ENCODE results near the gene CORO2A. TPM values are rescaled to one million over a fixed set of nuclear protein-coding genes. Genes with fewer than 3 reads are reported as not detected.
"Not testable (repeated sequence)": the region's sequence is repeated elsewhere in the genome, so short reads cannot be mapped to it uniquely, and the experiment has no call there.

The CORO2A gene
- total and polyA plus RNA-seq, 5 experiments from 2014 or later, result 5.2 to 11.7 (median 10.0) TPM

DNA sequence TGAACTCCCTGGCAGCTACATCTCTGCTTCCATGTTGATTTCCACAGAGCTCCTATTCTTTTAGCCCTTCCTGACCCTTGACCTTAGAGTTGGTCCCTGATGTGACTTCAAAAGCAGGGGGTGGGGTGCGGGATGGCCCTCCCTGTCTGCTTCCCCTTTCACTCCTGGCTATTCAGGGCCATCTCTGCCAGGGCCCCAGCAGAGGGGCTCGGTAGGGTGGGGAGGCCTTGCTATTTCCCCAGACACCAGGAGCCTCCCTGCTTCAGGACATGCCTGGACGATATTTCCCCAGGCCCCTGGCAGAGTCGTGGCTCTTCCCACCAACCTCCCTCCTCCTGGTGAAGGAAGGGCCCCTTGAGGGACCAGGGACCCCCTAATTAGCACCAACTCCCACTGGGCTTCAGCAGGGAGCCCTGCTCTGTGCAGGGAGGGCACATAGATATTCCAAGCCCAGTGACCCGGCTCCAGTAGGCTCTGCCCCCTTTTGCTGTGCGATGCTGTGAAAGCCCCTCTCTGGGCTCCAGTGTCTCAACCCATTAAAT is 17.3 kb downstream of the CORO2A start:
- Mint-ChIP-seq H3K27me3 (no peaks in the 10 kb centered on the region), H3K4me1 (peaks cover 32 to 71% (median 51%) of the 10 kb centered on the region in 4 donors), H3K4me3 (no peak overlapping the region), H3K36me3 (peaks cover 0 to 5% (median 2%) of the 10 kb centered on the region in 3 donors), H3K9me3 (no peaks in the 10 kb centered on the region), H3K27ac (peak overlapping the region in 3 of 10 donors; percentile 51 to 79 (median 53))
- POLR2A ChIA-PET, result no interaction called here
- ATAC-seq (no peak), DNase-seq (no peak)

DNA sequence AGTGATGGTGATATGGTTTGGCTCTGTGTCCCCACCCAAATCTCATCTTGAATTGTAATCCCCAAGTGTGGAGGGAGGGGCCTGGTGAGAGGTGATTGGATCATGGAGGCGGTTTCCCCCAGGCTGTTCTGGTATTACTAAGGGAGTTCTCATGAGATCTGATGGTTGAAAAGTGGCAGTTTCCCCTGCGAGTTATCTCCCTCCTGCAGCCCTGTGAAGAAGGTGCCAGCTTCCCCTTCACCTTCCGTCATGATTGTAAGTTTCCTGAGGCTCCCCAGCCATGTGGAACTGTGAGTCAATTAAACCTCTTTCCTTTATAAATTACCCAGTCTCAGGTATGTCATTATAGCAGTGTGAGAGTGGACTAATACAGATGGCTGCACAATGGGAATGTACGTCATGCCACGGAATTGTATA is 17.9 kb downstream of the CORO2A start:
- H3K4me3 Mint-ChIP-seq, ATAC-seq, H3K27me3 Mint-ChIP-seq, H3K36me3 Mint-ChIP-seq, POLR2A ChIA-PET, H3K9me3 Mint-ChIP-seq, DNase-seq: not testable (repeated sequence)
- Mint-ChIP-seq H3K4me1 (peaks cover 35 to 73% (median 51%) of the 10 kb centered on the region in 4 donors), H3K27ac (peak overlapping the region in 4 of 10 donors; percentile 17 to 55 (median 40))

DNA sequence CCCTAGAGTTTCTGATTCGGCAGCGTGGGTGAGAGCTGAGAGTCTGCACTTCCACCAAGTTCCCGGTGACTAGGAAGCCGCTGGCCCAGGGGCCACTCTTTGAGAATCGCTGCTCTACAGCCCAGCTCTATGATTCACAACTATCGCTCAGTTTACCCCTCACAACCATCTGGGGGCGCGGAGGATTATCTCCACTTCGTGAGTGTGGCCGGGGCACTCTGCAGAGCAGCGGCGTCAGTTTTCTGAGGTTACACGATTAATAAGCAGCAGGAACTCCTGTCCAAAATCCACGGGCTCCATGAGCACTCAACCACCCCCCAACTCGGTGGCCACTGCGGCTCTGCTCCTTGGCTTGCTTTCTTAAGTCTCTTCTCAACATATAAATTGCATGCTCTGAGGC is 19.3 kb downstream of the CORO2A start:
- no peak for DNase-seq
- POLR2A ChIA-PET, result no interaction called here
- H3K27ac Mint-ChIP-seq, result peak overlapping the region in 1 of 10 donors; percentile 69

DNA sequence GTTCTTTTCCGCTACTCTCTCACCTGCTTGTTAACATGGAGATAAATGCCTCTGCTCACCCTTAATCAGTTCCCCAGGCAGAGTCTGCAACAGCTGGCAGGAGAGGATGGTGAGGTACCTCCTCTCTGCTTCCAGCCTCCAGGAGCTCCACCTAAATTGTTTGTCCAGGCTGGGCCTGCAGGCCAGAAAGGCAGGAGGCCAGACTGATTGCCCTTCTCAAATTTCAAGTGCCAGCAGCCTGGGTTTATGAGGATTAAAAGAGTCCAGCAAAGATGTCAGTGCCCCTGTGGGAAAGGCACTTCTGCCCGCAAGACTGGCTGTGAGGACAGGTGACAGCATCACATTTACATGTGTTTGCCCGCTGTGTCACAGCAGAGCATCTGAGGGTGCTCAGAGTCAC is 19.8 kb downstream of the CORO2A start:
- H3K4me3 Mint-ChIP-seq, result no peak overlapping the region
- H3K9me3 Mint-ChIP-seq, result no peaks in the 10 kb centered on the region
- POLR2A ChIA-PET, result interaction anchor here (0.6 kb wide), 1 partner anchor 41 kb away, joined by 6 read pairs; no protein-coding TSS in a partner anchor
- ATAC-seq, result no peak
- H3K36me3 Mint-ChIP-seq, result peaks cover 0 to 3% (median 2%) of the 10 kb centered on the region in 3 donors
- H3K27me3 Mint-ChIP-seq, result no peaks in the 10 kb centered on the region
- H3K27ac Mint-ChIP-seq, result peak overlapping the region in 3 of 10 donors; percentile 51 to 69 (median 56)
- DNase-seq, result no peak
- H3K4me1 Mint-ChIP-seq, result peaks cover 30 to 79% (median 60%) of the 10 kb centered on the region in 4 donors

More for the DNA sequence above, 19.3 kb downstream of the CORO2A start:
- Mint-ChIP-seq H3K9me3 (no peaks in the 10 kb centered on the region), H3K36me3 (peaks cover 0 to 4% (median 2%) of the 10 kb centered on the region in 3 donors), H3K27me3 (no peaks in the 10 kb centered on the region), H3K4me1 (peaks cover 31 to 76% (median 56%) of the 10 kb centered on the region in 4 donors), H3K4me3 (no peak overlapping the region)
- no peak for ATAC-seq

DNA sequence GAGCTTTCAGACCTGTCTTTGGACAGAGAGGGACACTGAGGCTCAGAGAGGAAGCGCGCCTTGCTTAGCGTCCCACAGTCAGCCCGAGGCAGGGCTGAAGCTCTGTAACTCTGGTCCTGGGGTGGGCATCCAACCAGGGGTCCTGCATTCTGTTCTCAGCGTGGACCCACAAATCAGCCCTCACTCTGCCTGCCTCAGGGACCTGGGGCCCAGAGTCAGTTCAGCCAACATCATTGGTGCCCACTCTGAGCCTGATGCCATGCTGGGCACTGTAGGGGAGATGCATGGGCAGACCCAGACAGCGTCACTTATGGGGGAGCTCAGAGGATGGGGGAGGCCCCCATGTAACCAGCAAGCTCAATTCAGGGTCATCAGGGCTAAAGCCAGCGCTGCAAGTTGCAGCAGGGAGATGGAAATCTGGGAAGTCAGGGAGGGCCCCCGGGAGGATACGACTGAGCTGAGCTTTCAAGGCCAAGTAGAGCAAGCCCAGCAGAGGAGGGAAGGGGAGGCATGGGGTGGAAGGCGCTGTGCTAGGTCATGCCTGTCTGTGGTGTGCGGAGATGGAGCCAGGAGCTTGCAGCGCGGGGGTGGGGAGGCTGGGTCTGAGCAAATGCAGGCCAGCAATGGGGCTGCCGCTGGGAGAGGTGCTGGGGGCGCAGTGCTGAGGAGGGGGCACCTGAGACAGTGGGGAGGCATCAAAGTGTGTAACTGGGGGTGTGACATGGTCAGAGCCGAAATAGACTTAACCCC is 21.1 kb downstream of the CORO2A start:
- H3K9me3 Mint-ChIP-seq, result no peaks in the 10 kb centered on the region
- peak overlapping the region in 8 of 10 donors; percentile 14 to 91 (median 54) for H3K27ac Mint-ChIP-seq
- H3K4me1 Mint-ChIP-seq, result peaks cover 29 to 75% (median 55%) of the 10 kb centered on the region in 4 donors
- peaks cover 0 to 4% (median 3%) of the 10 kb centered on the region in 3 donors for H3K36me3 Mint-ChIP-seq
- DNase-seq, result no peak
- ATAC-seq, result no peak
- H3K4me3 Mint-ChIP-seq, result peak overlapping the region in 1 of 10 donors; percentile 28
- POLR2A ChIA-PET, result interaction anchor here (0.6 to 0.7 kb wide), 2 partner anchors 8 to 21 kb away, joined by 3 to 4 read pairs; no protein-coding TSS in a partner anchor
- no peaks in the 10 kb centered on the region for H3K27me3 Mint-ChIP-seq

DNA sequence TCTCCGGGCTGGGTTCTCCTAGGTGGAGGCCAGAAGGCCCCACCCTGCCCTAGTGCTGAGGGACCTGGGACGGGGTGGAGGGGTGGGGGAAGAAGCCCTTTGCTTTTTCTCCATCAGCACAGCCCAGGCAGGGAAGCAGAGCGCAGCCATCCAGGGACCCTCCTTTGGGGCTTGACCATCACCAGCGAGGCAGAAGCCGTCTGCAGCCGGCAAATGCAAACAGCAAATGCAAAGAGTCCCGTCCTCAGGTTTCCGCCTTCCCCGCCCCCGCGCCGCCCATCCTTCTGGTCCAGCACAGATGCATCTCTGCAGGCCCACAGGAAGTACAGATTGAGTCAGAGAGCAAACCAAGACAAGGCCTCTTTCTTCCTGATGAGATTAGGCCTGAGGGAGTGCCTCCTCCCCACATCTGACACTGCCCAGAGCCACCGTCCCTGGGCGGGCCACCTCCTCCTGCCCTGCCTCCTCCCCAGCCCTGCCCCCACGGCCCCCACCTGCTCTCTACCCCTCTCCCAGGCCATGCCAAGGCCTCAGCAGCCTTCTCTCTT is 23.4 kb downstream of the CORO2A start:
- peaks cover 37 to 83% (median 69%) of the 10 kb centered on the region in 4 donors for H3K4me1 Mint-ChIP-seq
- no peak for ATAC-seq
- peak in 1 of 10 donors; percentile 20 for DNase-seq

DNA sequence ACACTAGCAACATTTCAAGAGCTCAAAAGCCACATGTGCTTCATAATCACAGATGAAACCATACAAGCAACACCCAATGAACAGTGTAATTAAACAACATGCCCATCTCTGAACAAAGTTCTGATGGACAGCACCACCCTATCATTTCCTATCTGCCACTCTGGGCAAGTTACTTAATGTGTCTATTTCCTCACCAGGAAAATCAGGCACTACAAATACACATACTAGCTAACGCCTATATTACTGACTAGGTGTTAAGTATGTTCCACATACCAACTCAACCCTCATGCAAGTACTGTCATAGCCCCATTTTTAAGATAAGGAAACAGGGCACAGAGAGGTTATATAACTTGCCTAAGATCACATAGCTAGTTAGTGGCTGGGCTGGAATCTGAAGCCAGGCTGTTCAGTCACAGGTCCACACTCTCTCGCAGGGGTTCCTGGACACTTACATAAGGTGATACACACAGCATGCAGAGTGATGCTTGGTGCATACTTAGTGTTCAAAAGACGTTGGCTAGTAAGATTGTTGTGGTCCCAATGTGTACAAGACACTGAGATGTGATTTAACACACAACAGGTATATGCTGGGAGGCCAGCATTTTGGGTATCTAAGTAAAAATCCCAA is 24.2 kb downstream of the CORO2A start:
- H3K36me3 Mint-ChIP-seq, result peaks cover 0 to 4% (median 2%) of the 10 kb centered on the region in 3 donors
- H3K27ac Mint-ChIP-seq, result peak overlapping the region in 7 of 10 donors; percentile 15 to 81 (median 44)
- peaks cover 37 to 85% (median 72%) of the 10 kb centered on the region in 4 donors for H3K4me1 Mint-ChIP-seq
- H3K4me3 Mint-ChIP-seq, result no peak overlapping the region
- no peak for ATAC-seq
- H3K27me3 Mint-ChIP-seq, result no peaks in the 10 kb centered on the region
- POLR2A ChIA-PET, result interaction anchor here (0.8 kb wide), 1 partner anchor 13 kb away, joined by 3 read pairs; no protein-coding TSS in a partner anchor
- H3K9me3 Mint-ChIP-seq, result no peaks in the 10 kb centered on the region
- no peak for DNase-seq

More for the DNA sequence above, 23.4 kb downstream of the CORO2A start:
- POLR2A ChIA-PET, result no interaction called here
- Mint-ChIP-seq H3K4me3 (peak overlapping the region in 2 of 10 donors; percentile 8 to 37), H3K9me3 (no peaks in the 10 kb centered on the region), H3K27ac (peak overlapping the region in 9 of 10 donors; percentile 24 to 96 (median 81)), H3K27me3 (no peaks in the 10 kb centered on the region), H3K36me3 (peaks cover 0 to 6% (median 4%) of the 10 kb centered on the region in 3 donors)

DNA sequence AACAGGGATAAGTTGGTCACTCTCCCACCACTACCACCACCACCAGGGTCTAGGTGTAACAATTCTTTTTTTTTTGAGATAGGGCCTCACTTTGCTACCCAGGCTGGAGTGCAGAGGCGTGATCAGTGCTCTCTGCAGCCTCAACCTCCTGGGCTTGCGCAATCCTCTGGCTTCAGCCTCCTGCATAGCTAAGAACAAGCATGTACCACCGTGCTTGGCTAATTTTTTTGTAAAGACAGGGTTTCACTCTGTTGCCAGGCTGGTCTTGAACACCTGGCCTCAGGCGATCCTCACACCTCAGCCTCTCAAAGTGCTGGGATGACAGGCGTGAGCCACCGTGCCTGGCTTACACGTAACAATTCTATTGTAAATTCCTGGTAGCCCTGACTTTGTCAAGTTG is 27.5 kb downstream of the CORO2A start:
- H3K36me3 Mint-ChIP-seq, result peaks cover 0 to 5% (median 2%) of the 10 kb centered on the region in 3 donors
- H3K27me3 Mint-ChIP-seq, result no peaks in the 10 kb centered on the region
- H3K4me1 Mint-ChIP-seq, result peaks cover 38 to 86% (median 65%) of the 10 kb centered on the region in 4 donors
- POLR2A ChIA-PET, result no interaction called here
- no peak for DNase-seq
- H3K27ac Mint-ChIP-seq, result peak overlapping the region in 3 of 10 donors; percentile 47 to 74 (median 70)
- no peak for ATAC-seq
- no peak overlapping the region for H3K4me3 Mint-ChIP-seq
- H3K9me3 Mint-ChIP-seq, result no peaks in the 10 kb centered on the region

DNA sequence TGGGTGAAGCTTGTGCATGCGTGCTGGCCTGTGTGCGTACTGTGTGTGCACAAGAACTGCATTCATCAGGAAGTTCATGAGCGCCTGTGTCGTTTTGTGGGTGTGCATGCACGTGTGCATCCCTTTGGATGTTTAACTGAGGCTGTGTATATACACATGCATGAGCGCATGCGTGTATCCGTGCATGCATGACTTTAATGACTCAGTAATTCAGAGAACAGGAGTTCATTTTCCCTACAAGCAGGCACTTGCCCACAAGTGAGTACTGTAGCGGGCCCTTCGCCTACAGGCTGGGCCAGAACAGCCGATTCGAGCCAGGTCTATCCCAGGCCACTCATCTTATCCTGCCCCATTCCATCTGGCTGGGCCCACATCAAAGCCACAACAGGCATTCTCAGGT is 29.8 kb downstream of the CORO2A start:
- Mint-ChIP-seq H3K4me1 (peaks cover 46 to 85% (median 62%) of the 10 kb centered on the region in 4 donors), H3K9me3 (no peaks in the 10 kb centered on the region), H3K4me3 (no peak overlapping the region), H3K27me3 (no peaks in the 10 kb centered on the region), H3K27ac (peak overlapping the region in 4 of 10 donors; percentile 23 to 73 (median 42)), H3K36me3 (peaks cover 0 to 10% (median 2%) of the 10 kb centered on the region in 3 donors)
- DNase-seq, result no peak
- POLR2A ChIA-PET, result interaction anchor here (1.0 kb wide), 1 partner anchor 27 kb away, joined by 3 read pairs; no protein-coding TSS in a partner anchor
- no peak for ATAC-seq

DNA sequence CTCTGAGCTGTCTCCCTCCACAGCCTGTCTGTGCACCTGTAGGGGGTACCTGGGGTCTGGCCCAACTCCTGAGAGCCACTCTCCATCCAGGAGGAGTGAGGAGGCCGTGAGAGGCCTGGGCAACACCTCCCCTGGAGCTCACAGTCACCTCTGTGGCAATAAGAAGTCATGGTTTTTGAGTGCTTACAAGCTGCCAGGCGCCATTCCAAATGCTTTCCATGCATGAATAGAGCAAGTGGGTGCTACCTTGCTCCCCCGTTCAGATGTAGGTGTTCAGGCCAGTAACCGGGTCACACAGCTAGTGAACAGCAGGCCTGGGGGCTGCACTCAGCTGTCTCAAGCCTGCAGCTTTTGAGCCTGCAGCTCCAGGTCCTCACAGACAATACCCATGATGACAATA is 30.6 kb downstream of the CORO2A start:
- POLR2A ChIA-PET, result interaction anchor here (0.8 to 1.0 kb wide), 2 partner anchors 27 to 43 kb away, joined by 3 read pairs; partner anchors contain the start of gene TRIM14
- Mint-ChIP-seq H3K36me3 (peaks cover 0 to 17% (median 0%) of the 10 kb centered on the region in 3 donors), H3K9me3 (no peaks in the 10 kb centered on the region), H3K4me1 (peaks cover 44 to 77% (median 59%) of the 10 kb centered on the region in 4 donors), H3K27me3 (no peaks in the 10 kb centered on the region), H3K4me3 (no peak overlapping the region), H3K27ac (peak overlapping the region in 1 of 10 donors; percentile 56)
- DNase-seq, result no peak
- no peak for ATAC-seq

DNA sequence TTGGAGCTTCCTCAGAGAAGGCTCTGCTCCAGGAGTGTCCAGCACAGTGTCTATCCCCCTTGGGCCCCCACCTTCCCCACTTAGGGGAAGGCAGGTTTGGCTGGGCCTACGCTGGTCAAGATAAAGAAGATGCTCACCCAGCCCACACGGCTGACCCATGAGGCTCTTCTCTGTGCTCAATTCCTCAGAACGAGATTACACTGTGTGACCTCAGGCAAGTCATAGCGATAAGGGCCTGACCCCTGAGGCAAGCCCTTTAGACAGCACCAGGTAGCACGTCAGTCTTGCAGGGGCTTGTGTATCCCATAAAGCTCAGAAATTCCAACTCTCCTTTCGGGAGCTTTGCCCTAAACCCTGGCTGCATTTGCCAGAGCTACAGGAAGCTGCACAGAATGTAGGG is 32.6 kb downstream of the CORO2A start:
- H3K9me3 Mint-ChIP-seq, result no peaks in the 10 kb centered on the region
- peaks cover 32 to 60% (median 47%) of the 10 kb centered on the region in 4 donors for H3K4me1 Mint-ChIP-seq
- H3K4me3 Mint-ChIP-seq, result peak overlapping the region in 4 of 10 donors; percentile 2 to 31 (median 16)
- peaks cover 0 to 31% (median 4%) of the 10 kb centered on the region in 3 donors for H3K36me3 Mint-ChIP-seq
- peak overlapping the region in 9 of 10 donors; percentile 8 to 94 (median 71) for H3K27ac Mint-ChIP-seq
- ATAC-seq, result no peak
- no peak for DNase-seq
- POLR2A ChIA-PET, result interaction anchor here (1.2 kb wide), 1 partner anchor 10 kb away, joined by 4 read pairs; no protein-coding TSS in a partner anchor
- H3K27me3 Mint-ChIP-seq, result no peaks in the 10 kb centered on the region

DNA sequence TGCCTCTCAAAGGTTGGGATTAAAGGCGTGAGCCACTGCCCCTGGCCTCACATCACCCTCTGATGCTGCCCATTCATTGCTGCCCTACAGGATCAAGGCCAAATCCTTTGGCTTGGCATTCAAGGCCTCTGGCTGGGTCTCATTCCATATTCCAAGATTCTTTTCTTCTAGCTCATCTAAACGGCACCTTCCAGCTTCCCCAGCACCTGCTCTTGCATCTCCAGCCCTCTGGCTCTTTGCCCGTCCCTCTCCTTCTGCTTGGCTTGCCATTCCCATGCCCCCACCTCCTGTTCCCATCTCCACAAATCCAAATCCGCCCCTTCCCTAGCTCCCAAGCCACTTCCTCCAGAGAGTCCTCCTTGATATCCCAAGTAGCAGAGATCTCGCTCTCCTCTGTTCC is 33.1 kb downstream of the CORO2A start:
- POLR2A ChIA-PET, result interaction anchor here (0.6 to 1.2 kb wide), 2 partner anchors 10 to 173 kb away, joined by 3 to 4 read pairs; no protein-coding TSS in a partner anchor

More for the DNA sequence above, 33.1 kb downstream of the CORO2A start:
- peaks cover 0 to 36% (median 7%) of the 10 kb centered on the region in 3 donors for H3K36me3 Mint-ChIP-seq
- H3K4me1 Mint-ChIP-seq, result peaks cover 32 to 56% (median 42%) of the 10 kb centered on the region in 4 donors
- ATAC-seq, result no peak
- peak overlapping the region in 4 of 10 donors; percentile 2 to 33 (median 28) for H3K4me3 Mint-ChIP-seq
- H3K27ac Mint-ChIP-seq, result peak overlapping the region in 9 of 10 donors; percentile 37 to 94 (median 71)
- no peaks in the 10 kb centered on the region for H3K27me3 Mint-ChIP-seq
- no peaks in the 10 kb centered on the region for H3K9me3 Mint-ChIP-seq
- DNase-seq, result no peak

All from naive thymus-derived CD8-positive, alpha-beta T cell (primary cell).